HG02588 (cell line): ENCODE results near the gene PTPRM.

Experiments
- ATAC-seq: cut with Tn5 transposase; IDR thresholded peaks from one replicate; pipeline ENCODE4 v1.9.1; 2021; ENCODE audit warnings: mild to moderate bottlenecking, moderate library complexity; ENCODE audit not compliant: unreplicated experiment

Gene PTPRM

DNA sequence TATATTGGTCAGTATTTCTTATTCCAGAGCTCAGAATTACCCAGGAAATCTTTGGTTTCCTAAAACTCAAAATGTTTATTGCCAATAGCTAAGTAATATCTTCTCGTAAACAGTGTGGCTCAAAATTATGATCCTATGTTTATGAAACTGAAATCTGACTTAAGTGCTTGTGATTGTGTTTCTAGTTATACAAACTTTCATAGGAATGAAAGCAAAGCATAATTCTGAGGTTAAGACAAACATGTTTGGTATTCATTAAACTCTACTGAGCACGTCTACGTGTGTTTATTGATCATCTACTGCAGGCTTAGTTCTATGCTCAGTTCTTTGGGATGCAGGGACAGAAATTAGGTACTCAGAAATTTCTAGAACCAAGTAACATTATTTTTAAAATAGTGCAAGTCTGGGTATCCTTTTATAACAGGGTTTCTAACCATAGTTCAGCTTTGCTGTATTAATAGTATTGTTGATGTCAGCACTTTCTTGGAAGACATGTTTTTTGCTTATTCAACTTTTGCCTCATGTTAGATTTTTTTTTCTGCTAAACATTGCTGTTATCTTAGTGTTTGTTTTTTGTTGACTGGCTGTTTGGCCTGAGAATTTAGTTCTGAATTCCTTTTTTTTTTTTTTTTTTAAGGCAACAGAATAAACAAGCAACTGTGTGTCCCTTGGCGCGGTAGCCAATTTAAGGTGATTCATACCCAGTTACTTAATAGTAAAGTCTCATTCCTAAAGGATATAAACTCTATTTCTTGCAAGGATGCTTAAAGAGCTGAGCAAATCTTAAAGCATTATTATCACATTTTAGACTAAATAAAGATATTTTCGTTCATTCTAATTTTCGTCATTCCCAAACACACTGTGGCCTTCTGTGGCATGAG is 31.3 kb downstream of the PTPRM start:
- no peak for ATAC-seq

DNA sequence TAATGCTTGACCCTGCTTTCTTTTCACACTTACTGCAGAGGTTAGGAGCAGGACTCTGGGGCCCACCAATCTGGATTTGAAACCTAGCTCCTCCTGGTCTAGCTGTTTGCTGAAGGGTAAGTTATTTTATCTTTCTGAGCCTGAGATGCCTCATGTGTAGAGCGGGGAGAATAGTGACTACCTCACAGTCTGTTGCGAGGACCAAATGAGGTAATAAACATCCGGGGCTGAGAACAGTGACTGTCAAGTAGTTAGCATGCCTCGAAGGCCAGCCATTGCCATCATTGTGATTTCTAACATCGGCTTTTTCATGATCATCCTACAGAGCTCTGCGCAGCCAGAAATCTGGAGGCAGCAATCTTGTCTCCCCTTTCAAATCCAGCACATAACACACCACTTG is 32.9 kb downstream of the PTPRM start:
- no peak for ATAC-seq

GRCh38 chr18:7600528-7601245 is 33.6 kb downstream of the PTPRM start:
- ATAC-seq = no peak

- ATAC-seq = no peak
Observed at GRCh38 chr18:7601246-7601615, 34.1 kb downstream of the PTPRM start.

DNA sequence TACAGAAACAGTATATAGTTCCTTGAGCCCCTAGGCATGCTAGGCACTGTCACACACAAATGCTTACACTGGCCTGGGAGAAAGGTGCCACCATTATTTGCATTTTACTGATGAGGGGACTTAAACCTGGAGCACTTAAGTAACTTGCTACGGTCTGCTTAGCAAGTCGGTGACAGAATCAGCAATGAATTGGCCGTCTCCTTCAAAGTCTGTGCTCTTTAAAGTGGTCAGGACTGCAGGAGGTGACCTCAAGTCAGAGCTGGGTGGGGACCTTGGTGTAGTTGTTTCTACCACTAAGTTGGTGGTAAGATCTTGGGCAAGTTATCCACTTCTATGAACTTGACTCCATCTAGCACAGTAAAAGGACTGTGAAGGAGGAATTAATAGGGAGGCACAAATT is 34.8 kb downstream of the PTPRM start:
- ATAC-seq = no peak

- ATAC-seq = no peak
Observed at GRCh38 chr18:7603259-7604000, 36.3 kb downstream of the PTPRM start.

DNA sequence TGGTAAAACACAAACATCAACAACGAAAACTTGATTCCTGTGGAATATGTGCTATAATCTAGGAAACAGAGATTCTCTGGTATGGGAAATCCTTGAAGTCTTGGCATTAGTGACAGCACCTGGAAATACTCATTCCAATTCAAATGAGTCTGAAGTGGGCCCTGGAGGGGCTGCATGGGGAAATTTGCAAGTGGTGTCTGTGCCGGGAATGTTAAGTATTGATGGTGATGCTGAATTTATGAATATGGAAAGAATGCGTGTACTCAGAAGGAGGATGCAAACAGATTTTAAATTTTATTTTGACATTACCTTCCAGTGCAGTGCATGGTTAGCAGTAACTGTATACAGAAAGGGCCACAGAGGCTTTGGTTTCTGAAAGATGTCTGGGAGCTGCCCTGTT is 37.2 kb downstream of the PTPRM start:
- ATAC-seq = no peak

DNA sequence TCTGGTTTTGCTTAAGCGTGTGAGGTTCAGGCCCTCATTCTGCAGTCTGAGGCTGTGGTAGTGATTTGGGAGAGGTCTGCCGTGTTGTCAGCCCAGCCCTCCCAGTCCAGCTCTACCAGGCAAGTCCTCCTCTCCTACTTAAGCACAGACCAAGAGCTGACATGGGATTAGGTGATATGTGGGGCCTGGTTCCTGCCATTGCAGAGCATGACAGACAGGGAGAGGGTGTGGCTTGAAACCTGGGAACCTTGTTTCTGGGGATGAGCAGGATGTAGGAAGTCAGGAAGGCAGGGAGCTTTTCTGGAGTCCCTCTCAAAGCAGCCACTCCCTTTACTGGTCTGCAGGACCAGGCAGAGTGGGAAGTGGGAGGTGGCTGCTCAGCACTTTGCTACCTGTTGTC is 38.6 kb downstream of the PTPRM start:
- no peak for ATAC-seq

DNA sequence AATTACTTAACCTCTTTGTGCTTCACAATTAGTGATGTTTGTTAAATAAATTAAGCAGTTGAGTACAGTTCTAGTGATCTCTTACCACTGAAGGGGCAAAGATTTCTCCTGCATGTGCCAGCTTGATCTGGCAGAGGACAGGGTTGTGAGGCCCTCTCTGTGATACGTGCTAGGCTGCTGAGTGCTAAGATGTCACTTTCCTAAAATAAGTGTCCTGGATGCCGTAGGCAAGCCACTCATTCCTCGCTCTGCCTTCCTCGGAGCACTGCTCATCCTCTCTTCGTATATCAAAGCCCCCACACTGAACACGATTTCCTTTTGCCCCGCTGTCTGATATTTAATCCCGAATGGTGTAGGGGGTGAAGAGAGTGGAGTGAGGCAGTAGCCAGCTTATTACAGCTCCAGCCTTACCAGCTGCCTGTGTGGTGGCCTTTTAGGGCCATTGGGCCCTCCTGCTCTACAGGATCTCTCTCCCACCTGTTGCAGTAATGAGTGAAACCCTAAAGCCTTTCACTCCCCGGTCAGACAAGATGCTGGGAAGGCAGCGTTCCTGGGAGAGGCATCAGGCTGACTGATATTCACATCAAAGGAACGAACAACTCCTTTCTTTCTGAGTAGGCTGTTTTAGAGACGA is 40.5 kb downstream of the PTPRM start:
- ATAC-seq = no peak

GRCh38 chr18:7608174-7608550 is 41.0 kb downstream of the PTPRM start:
- no peak for ATAC-seq

DNA sequence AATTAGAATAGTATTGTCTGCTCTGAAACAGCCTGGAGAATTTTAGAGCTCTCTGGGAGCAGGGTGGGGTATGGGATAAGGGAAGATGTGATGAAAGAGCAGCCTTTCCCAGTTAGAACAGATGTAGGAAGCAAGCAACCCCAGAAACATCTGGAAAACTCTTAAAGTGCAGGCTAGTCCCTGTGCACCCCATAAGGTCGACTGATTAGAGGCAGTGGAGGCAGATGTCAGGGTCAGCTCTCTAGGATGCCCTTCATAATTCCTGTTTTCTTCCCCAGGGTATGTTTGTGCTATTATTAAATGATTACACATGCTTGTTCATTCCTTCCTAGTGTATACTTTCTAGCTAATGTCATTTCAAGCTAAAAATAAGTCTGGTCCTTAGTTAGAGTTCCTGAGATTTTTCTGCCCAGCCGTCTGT is 41.7 kb downstream of the PTPRM start:
- ATAC-seq = no peak

DNA sequence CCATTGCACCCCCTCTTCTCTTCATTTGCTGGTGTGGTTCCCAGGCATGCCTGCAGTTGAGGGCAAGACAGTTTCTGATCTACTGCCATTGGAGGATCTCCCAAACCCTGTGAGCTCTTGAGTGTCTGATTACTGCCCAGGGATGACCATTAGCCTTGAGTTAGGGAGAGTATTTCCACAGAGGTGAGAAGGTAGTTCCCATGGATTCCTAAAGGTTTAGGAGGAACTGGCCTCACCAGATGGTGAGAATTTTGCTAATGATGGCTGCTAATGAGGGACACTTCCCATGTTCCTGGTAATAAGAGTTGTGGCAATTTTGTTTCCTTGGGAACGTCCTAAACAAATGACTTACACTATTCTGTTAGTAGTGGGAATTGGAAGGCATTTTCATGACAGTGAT is 42.5 kb downstream of the PTPRM start:
- ATAC-seq = no peak

GRCh38 chr18:7614042-7614441 is 46.9 kb downstream of the PTPRM start:
- ATAC-seq = no peak

GRCh38 chr18:7615840-7616239 is 48.7 kb downstream of the PTPRM start:
- ATAC-seq = no peak

DNA sequence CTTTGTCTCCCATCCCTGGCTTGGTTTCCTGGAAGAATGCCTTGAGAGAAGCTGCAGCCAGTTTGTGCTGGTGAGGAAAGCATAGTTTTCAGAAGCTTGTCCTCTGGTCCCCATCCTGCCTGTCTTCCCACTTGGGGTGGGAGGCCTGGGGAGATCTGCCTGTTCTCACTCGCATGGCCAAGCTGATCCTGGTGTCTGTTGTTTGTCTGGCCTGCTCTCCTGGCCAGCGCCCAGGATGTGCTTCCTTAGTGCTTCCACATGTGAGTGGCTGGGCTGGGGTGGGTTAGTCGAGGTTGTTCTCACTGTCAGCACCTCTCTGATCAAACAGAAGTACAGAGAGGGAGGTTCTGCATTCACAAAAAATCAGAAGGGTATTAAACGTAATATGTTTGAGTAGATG is 49.5 kb downstream of the PTPRM start:
- ATAC-seq = no peak

- no peak for ATAC-seq
Observed at GRCh38 chr18:7617738-7618422, 50.8 kb downstream of the PTPRM start.

DNA sequence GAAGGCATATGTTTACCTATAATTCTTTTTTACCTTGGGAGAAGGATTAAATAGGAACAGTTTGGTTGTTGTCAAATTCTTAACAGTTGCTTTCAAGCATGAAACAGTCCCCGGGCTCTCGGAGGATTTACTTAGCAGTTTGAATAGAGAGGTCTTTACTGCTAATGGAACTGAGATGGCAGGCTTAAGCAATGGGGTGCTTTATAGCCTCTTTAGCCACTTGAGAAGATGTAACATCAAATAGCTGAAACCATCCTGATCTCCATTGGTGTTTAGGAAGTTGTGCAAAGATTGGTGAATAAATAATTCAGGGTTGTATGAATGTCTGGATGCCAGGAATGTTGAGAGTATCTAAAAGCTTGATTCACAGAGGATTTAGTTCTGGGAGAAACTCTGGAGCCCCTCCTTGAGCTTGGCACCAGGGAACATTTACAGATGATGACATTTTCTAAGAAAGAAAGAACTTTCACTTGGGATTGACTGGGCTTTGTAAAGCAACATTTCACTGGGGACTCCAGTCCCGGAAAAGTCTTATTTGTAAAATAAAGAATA is 51.9 kb downstream of the PTPRM start:
- no peak for ATAC-seq

GRCh38 chr18:7619676-7620075 is 52.6 kb downstream of the PTPRM start:
- ATAC-seq = no peak

GRCh38 chr18:7622721-7623120 is 55.6 kb downstream of the PTPRM start:
- ATAC-seq = no peak

- no peak for ATAC-seq
Observed at GRCh38 chr18:7623681-7624080, 56.6 kb downstream of the PTPRM start.
